Iris pigment epithelial cell (primary cell): ENCODE data around the gene DDX39B.

Experiments
- DNase-seq: peaks from one replicate; pipeline ENCODE4 v3.0.0-alpha.2; 2011; ENCODE audit warnings: low read depth

Gene DDX39B

DNA sequence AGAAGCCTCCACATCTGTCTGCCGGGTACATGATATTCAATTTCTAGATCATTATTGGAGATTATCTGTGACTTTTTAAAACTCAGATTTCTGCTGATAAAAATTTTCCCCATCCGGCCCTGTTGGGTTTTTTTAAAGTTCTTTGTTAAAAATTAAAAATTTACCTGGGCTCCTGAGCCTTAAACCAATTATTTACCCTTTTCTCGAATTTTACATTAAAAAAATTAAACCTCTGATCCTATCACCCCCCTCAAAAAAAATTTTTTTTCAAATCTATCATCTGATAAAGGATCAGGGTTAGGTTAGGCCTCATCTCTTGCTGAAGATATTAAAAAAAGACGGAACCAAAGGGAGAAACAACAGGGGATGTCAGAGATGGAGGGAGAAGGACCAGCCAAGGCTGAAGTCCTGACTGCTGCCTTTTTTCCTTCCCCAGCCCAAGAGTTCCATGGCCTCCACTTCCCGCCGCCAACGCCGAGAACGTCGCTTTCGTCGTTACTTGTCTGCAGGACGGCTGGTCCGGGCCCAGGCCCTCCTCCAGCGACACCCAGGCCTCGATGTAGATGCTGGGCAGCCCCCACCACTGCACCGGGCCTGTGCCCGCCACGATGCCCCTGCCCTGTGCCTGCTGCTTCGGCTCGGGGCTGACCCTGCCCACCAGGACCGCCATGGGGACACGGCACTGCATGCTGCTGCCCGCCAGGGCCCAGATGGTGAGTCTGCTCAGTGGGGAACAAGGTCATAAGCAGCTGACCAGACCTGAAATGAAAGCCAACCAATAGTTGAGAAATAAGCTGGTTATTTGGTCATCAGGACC lies 6.1 kb upstream of the DDX39B start:
- DNase-seq, result no peak

DNA sequence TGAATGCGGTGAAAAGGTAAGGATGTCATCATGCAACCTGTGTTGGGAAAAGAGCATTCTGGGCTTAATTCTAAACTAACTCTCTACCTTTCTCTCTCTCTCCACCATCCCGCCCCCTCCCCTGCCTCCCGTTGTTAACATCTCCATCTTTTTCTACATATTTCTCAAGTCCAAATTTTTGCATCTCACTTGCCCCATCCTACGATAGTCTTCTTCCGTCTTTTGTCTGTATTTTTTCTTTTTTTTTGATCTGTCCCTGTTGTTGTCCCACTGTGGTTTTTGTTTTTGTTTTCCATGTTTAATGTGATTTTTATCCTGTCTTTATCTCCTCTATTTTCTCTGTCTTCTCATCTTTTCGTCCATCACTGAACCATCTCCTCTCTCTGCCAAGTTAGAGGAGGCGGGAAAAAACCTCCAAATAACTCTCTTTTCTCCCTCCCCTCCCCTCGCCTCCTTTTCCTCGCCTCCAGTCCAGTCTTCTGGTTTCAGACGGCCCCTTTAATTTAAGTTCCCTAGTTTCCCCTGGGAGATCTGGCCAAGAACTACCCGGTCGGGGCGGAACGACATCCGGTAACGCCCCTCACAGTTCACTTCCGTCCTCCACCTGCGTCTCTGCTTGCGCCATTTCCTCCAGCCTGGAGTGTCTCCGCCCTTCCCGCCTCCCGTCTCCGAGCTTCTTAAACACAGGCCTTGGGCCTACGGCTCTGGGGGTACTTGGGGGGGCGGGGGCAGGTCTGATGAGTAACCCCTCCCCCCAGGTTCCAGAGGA lies 5.3 kb upstream of the DDX39B start, which contains the start of gene NFKBIL1:
TSS of gene NFKBIL1 (plus strand) at position 651 of the 769 bp plus-strand sequence. CDS start at position 738, 87 bp downstream.
- peak; percentile 97 for DNase-seq

GRCh38 chr6:31546339-31546957 lies 4.6 kb upstream of the DDX39B start, which contains the start of gene ATP6V1G2:
Gene ATP6V1G2, minus strand, starts transcription at chr6:31546608. Its CDS starts 49 bp downstream, at chr6:31546559.
- peak; percentile 91 for DNase-seq

DNA sequence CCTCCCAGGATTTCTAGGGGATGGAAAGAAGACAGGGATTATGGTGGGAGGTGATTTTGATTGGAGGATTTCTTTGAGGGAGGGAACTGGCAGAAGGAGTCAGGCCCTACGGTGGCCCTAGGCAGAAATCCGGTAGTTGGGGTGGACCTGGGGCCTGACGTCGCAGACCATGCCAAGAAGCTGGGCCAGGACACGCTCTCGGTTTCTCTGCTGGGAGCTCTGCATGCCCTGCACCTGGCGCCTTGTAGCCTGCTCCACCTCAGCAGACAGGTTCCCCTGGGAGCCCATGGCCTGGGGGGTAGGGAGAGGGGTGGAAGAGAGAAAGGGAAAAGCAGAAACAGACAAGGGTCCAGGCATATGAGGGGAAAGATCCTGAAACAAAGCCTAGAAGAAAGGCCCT lies 3.5 kb upstream of the DDX39B start:
- no peak for DNase-seq

DNA sequence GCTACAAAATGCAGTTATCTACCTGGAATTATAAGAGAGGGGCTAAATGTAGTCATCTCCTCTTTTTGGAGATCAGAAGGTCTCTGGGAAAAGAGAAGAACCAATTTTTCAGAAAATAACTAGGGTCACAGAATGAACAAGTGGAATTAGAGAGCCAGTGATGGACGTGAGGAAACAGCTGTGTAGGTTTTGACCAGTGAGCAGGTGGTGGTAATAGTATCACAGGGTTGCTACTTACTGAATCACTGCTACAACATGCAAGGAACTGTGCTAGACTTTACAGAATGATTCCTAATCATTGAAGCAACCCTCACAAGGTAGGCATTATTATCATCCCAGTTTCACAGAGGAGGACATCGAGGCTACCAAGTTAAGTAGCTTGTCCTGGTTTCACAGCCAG lies 2.9 kb upstream of the DDX39B start:
- DNase-seq, result no peak

- DNase-seq, result no peak
These were observed 1.8 kb upstream of the DDX39B start for GRCh38 chr6:31543639-31544038.

GRCh38 chr6:31541059-31541657 lies 645 bp downstream of the DDX39B start:
- DNase-seq, result peak; percentile 71

- DNase-seq, result no peak
These were observed 1.2 kb downstream of the DDX39B start for GRCh38 chr6:31540640-31541039.

- DNase-seq, result no peak
These were observed 2.9 kb downstream of the DDX39B start for GRCh38 chr6:31538805-31539400.

- no peak for DNase-seq
These were observed 6.1 kb downstream of the DDX39B start for GRCh38 chr6:31535538-31536324.

DNA sequence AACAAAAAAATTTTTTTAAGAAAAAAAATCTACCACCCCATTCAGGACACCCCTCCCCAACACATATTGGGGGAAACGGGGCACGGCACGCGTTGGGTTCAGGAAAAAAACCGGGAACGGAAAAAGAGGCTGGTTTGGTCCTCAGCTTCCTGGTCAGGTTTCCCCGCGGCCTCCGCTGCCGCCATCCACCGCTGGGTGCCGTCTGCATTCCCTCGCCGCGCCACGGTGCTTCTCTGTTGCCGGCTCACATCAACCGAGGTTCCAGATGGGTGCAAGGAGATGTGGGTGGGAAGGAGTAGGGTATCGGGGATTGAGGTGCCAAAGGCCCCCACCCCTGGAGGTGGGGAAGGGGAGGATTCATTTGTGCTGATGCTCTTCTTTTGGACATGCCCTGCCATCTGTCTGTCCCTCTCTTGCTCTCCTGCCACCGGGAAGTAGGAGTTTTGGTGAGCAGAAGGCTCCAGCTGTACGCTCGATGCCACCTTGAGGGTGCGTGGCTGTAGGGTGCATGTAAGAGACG lies 7.2 kb downstream of the DDX39B start:
- no peak for DNase-seq

- DNase-seq, result no peak
These were observed 7.8 kb downstream of the DDX39B start for GRCh38 chr6:31534011-31534410.

DNA sequence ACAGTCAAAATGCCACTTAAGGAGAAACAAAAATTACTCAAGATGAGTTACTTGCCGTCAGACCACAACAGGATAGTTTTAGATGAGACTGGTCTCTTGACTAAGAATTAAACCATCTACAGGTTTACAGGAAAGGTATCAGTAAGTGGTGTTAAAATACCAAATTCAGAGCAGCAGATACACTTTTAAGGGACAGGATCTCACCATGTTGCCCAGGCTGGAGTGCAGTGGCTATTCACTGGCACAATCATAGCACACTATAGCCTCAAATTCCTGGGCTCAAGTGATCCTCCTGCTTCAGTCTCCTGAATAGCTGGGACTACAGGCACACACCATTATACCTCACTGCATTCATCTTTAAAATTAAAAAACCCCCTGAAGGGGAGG lies 8.4 kb downstream of the DDX39B start:
- DNase-seq, result no peak

- DNase-seq, result no peak
These were observed 9.0 kb downstream of the DDX39B start for GRCh38 chr6:31532644-31533454.

GRCh38 chr6:31531771-31532643 lies 9.8 kb downstream of the DDX39B start:
- DNase-seq, result no peak

DNA sequence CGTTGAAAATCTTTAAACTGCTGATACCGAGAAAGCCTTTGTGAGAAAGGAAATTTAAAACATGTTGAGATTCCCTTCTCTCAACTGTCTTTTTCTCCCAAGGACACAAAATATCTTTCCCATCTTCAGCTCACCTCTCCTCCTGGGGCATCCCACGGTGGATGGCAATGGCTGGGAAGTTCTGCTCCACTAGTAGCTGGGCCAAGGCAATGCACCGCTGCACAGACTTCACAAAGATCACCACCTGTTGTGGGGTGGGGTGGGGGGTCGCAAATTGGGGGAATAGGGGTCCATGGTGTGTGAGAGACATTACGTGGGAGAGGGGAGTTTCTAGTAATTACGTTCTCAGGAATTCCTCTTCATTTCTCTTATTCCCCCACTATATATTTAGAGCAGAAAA lies 10.6 kb downstream of the DDX39B start:
- DNase-seq, result no peak

DNA sequence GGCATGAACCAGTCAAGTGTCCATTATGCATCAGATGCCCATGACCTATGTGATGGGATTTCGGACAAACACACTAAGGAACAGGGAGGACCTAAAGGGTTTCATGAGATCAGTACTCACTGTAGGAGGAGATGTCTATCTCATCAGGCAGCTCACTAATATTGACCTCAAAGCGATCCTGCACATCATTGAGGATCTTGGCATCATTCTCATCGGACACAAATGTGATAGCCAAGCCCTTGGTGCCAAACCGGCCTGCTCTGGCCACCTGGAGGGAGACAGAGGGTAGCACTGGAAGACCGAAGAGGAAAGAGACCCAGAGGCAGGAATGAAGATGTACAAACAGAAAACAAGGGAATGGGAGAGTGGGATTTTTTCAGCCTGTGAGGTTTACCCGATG lies 11.1 kb downstream of the DDX39B start:
- no peak for DNase-seq

- no peak for DNase-seq
These were observed 12.3 kb downstream of the DDX39B start for GRCh38 chr6:31529329-31530150.
